Measurements from ENCODE around the gene AQP6. TPM values are rescaled to one million over a fixed set of nuclear protein-coding genes. Genes with fewer than 3 reads are reported as not detected.

The AQP6 gene
- total RNA-seq, 1 experiment from 2014 or later, result not detected

- Histone ChIP-seq H3K4me2 (no peak overlapping the region), H3K36me3 (ENCODE audit: low read depth) (no peaks in the 10 kb centered on the region), H3K9me2 (ENCODE audit: insufficient read depth) (no peaks in the 10 kb centered on the region), H4K20me1 (ENCODE audit: insufficient read depth) (no peaks in the 10 kb centered on the region), H3K27ac (no peak overlapping the region), H3K79me2 (ENCODE audit: low read depth) (no peaks in the 10 kb centered on the region), H3K27me3 (ENCODE audit: insufficient read depth, low read depth) (no peaks in the 10 kb centered on the region), H2AFZ (no peak overlapping the region), H3F3A (ENCODE audit: insufficient read depth, low read depth) (no peaks in the 10 kb centered on the region; the same call in 1 of the 2 replicates), H3K4me3 (no peak overlapping the region), H3K4me1 (replicated peaks; ENCODE audit: insufficient read depth) (peaks cover 11% of the 10 kb centered on the region), H3K9me3 (ENCODE audit: insufficient read depth, low read depth) (no peaks in the 10 kb centered on the region)
- TF ChIP-seq EZH2 (IDR thresholded peaks at IDR 0.05; ENCODE audit: low read depth) (no peak), CTCF (conservative IDR thresholded peaks at IDR 0.05) (no peak)
- ChIA-PET CTCF (no interaction called here), POLR2A (ENCODE audit: unreplicated experiment) (interaction anchor here (0.6 kb wide), 1 partner anchor 93 kb away, joined by 13 read pairs; no protein-coding TSS in a partner anchor)
- intact Hi-C loops (cut with micrococcal nuclease; ENCODE audit: unreplicated experiment), result no loop called here
- no peak for DNase-seq
- no TSS peak for BruUV-seq (replicated peaks)
Observed at GRCh38 chr12:49932533-49933130, 40.1 kb upstream of the AQP6 start.

DNA sequence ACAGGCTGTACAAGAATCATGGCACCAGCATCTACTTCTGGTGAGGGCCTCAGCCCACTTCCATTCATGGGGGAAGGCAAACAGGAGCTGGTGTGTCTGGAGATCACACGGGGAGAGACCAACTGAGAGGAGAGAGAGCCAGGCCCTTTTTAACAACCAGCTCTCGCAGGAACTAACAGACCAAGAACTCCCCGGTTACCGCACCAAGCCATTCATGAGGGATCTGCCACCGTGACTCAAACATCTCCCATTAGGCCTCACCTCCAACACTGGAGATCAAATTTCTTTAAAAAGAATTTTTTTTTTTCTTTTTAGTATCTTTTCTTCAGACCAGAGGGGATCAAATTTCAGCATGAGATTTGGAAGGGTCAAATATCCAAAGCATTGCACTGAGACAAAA lies 39.0 kb upstream of the AQP6 start:
- Histone ChIP-seq H2AFZ (no peak overlapping the region), H3K4me2 (no peak overlapping the region), H3K9me3 (ENCODE audit: insufficient read depth, low read depth) (no peaks in the 10 kb centered on the region), H4K20me1 (ENCODE audit: insufficient read depth) (no peaks in the 10 kb centered on the region), H3F3A (ENCODE audit: insufficient read depth, low read depth) (no peaks in the 10 kb centered on the region; the same call in 1 of the 2 replicates), H3K79me2 (ENCODE audit: low read depth) (no peaks in the 10 kb centered on the region), H3K4me1 (replicated peaks; ENCODE audit: insufficient read depth) (peaks cover 11% of the 10 kb centered on the region), H3K27ac (no peak overlapping the region), H3K4me3 (no peak overlapping the region), H3K9me2 (ENCODE audit: insufficient read depth) (no peaks in the 10 kb centered on the region), H3K36me3 (ENCODE audit: low read depth) (no peaks in the 10 kb centered on the region), H3K27me3 (ENCODE audit: insufficient read depth, low read depth) (no peaks in the 10 kb centered on the region)
- intact Hi-C loops (cut with micrococcal nuclease; ENCODE audit: unreplicated experiment), result no loop called here
- TF ChIP-seq EZH2 (IDR thresholded peaks at IDR 0.05; ENCODE audit: low read depth) (no peak), CTCF (conservative IDR thresholded peaks at IDR 0.05) (no peak)
- DNase-seq, result peak in 1 of 2 experiments; percentile 30
- no TSS peak for BruUV-seq (replicated peaks)
- ChIA-PET CTCF (no interaction called here), POLR2A (ENCODE audit: unreplicated experiment) (interaction anchor here (0.6 kb wide), 1 partner anchor 569 kb away, joined by 6 read pairs; no protein-coding TSS in a partner anchor)

- no peaks in the 10 kb centered on the region; the same call in 1 of the 2 replicates for H3F3A ChIP-seq (ENCODE audit: insufficient read depth, low read depth)
- BruUV-seq (replicated peaks), result no TSS peak
- H4K20me1 ChIP-seq (ENCODE audit: insufficient read depth), result no peaks in the 10 kb centered on the region
- CTCF ChIA-PET, result no interaction called here
- POLR2A ChIA-PET (ENCODE audit: unreplicated experiment), result no interaction called here
- H3K27me3 ChIP-seq (ENCODE audit: insufficient read depth, low read depth), result no peaks in the 10 kb centered on the region
- no peak for DNase-seq
- H3K4me1 ChIP-seq (replicated peaks; ENCODE audit: insufficient read depth), result peaks cover 11% of the 10 kb centered on the region
- H3K36me3 ChIP-seq (ENCODE audit: low read depth), result no peaks in the 10 kb centered on the region
- no peak overlapping the region for H2AFZ ChIP-seq
- H3K79me2 ChIP-seq (ENCODE audit: low read depth), result no peaks in the 10 kb centered on the region
- TF ChIP-seq CTCF (conservative IDR thresholded peaks at IDR 0.05), result no peak
- TF ChIP-seq EZH2 (IDR thresholded peaks at IDR 0.05; ENCODE audit: low read depth), result no peak
- intact Hi-C loops (cut with micrococcal nuclease; ENCODE audit: unreplicated experiment), result no loop called here
- no peak overlapping the region for H3K4me2 ChIP-seq
- no peak overlapping the region for H3K4me3 ChIP-seq
- H3K9me3 ChIP-seq (ENCODE audit: insufficient read depth, low read depth), result no peaks in the 10 kb centered on the region
- H3K9me2 ChIP-seq (ENCODE audit: insufficient read depth), result no peaks in the 10 kb centered on the region
- no peak overlapping the region for H3K27ac ChIP-seq
Observed at GRCh38 chr12:49934505-49934904, 38.2 kb upstream of the AQP6 start.
